Colonic mucosa (tissue), 4 donors: ENCODE data around the gene TPH1. TPM values are rescaled to one million over a fixed set of nuclear protein-coding genes. Genes with fewer than 3 reads are reported as not detected.

Source experiments
- DNase-seq: peaks from one replicate; pipeline ENCODE4 v3.0.0-alpha.2; 2020
- H3K27ac ChIP-seq: fragments of 200-600 bp; one replicate; pipeline ENCODE4 v1.8.0; 2021
- H3K27me3 ChIP-seq: fragments of 200-600 bp; one replicate; pipeline ENCODE4 v1.8.0; 2021
- H3K36me3 ChIP-seq: fragments of 200-600 bp; one replicate; pipeline ENCODE4 v1.8.0; 2021
- H3K4me1 ChIP-seq: fragments of 200-600 bp; one replicate; pipeline ENCODE4 v1.8.0; 2021; ENCODE audit warnings: mild to moderate bottlenecking
- H3K4me3 ChIP-seq: fragments of 200-600 bp; one replicate; pipeline ENCODE4 v1.8.0; 2021
- H3K9ac ChIP-seq, 2 donors: one replicate each; pipeline ENCODE4 v1.7.0; 2013; ENCODE audit warnings: control low read depth in 2 of 2, low read depth in 2 of 2, low read length in 2 of 2
- H3K9me3 ChIP-seq: fragments of 200-600 bp; one replicate; pipeline ENCODE4 v1.8.0; 2021
- CTCF ChIP-seq: fragments of 200-600 bp; IDR thresholded peaks from one replicate; pipeline ENCODE4 v1.8.0; 2022; ENCODE audit warnings: antibody characterized with exemption, mild to moderate bottlenecking
- intact Hi-C: fragments of 100-400 bp; cut with DNase I; formaldehyde crosslinking; loops from one replicate; pipeline ENCODE4 v1.14.1; 2022
- total RNA-seq, 2 donors: library from RNA; stranded (reverse); fragmentation: NEBNext Ultra II Directional in 1 of 2; extraction: Animal tissue kit (Norgen Biotek cat#: 25700) in 1 of 2; gene quantifications; one replicate each; pipeline ENCODE4 v1.2.1, GENCODE V29; 2021
- donor health status: healthy.
- donor health status: DM: no; HTN: no; CAD: no.
- donor health status: DM: no; HTN: no; CAD: no.

Gene TPH1
- total RNA-seq, 2 donors from 2014 or later, result 6.7 to 12.4 TPM

- Histone ChIP-seq H3K4me3 (no peak overlapping the region), H3K9me3 (no peaks in the 10 kb centered on the region), H3K4me1 (no peaks in the 10 kb centered on the region), H3K27me3 (no peaks in the 10 kb centered on the region), H3K36me3 (no peaks in the 10 kb centered on the region), H3K9ac (no peak overlapping the region), H3K27ac (no peak overlapping the region)
- no peak for DNase-seq
- no peak for TF ChIP-seq CTCF
- intact Hi-C loops, result no loop called here
Observed at GRCh38 chr11:18081551-18081950, 35.5 kb upstream of the TPH1 start.

DNA sequence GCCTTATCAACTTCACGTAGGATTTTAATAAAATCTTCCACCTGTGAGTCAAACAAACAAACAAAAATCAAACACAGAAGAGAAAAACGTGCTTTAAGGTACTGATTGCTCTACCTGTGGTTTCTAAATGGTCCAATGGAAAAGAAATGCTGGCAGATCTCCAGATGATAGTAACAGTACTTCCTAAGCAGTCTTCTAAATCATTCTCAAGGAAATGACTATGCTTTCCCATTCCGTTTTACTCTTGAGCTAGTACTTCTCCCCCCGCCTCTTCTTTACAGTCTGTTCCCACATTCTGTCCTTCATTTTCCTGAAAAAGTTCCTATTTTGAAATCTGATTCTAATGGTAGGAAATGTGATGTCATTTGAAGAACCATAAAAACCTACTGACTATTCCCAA, 34.4 kb upstream of the TPH1 start:
- H3K4me1 ChIP-seq, result no peaks in the 10 kb centered on the region
- H3K9ac ChIP-seq, result no peak overlapping the region
- no peak overlapping the region for H3K4me3 ChIP-seq
- no peak for DNase-seq
- H3K27me3 ChIP-seq, result no peaks in the 10 kb centered on the region
- no peak overlapping the region for H3K27ac ChIP-seq
- TF ChIP-seq CTCF, result no peak
- intact Hi-C loops, result no loop called here
- no peaks in the 10 kb centered on the region for H3K9me3 ChIP-seq
- H3K36me3 ChIP-seq, result no peaks in the 10 kb centered on the region

DNA sequence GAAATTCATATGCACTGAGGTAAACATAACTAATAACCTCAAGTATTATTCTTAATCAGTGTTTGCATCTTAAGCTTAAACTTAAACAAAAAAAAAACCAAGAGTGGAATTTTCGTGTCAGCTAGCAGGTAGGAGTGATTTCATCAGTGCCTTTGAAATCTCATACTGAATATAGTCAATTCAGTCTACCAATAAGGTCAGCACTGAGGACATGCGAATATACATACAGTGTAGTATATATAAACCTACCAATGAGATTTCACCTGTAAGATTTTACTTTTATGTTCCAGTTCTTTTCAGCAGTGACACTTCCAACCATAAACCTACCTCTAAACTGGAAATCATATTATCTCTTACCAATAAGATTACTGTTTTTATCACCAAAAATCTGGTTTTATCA, 32.8 kb upstream of the TPH1 start:
- Histone ChIP-seq H3K36me3 (no peaks in the 10 kb centered on the region), H3K4me3 (no peak overlapping the region), H3K27ac (no peak overlapping the region), H3K9ac (no peak overlapping the region), H3K4me1 (no peaks in the 10 kb centered on the region), H3K27me3 (no peaks in the 10 kb centered on the region), H3K9me3 (no peaks in the 10 kb centered on the region)
- DNase-seq, result no peak
- intact Hi-C loops, result no loop called here
- TF ChIP-seq CTCF, result no peak

GRCh38 chr11:18075444-18075843, 29.4 kb upstream of the TPH1 start:
- intact Hi-C loops, result no loop called here
- no peak for TF ChIP-seq CTCF
- Histone ChIP-seq H3K4me3 (no peak overlapping the region), H3K9ac (no peak overlapping the region), H3K27me3 (no peaks in the 10 kb centered on the region), H3K4me1 (no peaks in the 10 kb centered on the region), H3K9me3 (no peaks in the 10 kb centered on the region), H3K27ac (no peak overlapping the region), H3K36me3 (no peaks in the 10 kb centered on the region)
- no peak for DNase-seq

DNA sequence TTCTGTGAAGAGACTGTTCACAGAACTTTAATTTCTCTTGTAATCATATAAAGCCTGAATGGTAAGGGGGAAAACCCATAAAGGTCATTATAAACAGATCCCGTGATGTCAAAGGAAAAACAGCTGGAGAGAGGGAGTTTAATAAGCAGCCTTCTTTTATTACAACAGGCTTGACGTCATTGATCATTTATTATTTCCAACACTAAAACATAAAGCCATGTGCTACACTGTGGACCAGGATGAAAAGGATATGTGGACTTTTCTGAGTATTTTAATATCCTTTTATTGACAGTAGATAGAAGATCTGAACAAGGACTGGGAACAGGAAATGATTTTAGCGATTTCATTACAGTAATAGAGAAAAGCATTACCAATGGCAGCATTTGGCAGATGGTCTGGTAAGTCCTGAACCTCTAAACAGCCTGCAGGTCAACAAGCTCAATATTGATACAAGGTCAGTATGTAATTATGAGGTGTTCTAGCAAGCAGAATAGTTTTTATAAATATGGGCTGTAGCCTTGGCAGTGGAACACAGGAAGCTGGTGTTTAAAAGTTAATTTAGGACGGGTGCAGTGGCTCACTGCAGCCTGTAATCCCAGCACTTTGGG, 25.1 kb upstream of the TPH1 start:
- intact Hi-C loops, result no loop called here
- no peak for TF ChIP-seq CTCF
- H3K36me3 ChIP-seq, result no peaks in the 10 kb centered on the region
- H3K4me1 ChIP-seq, result no peaks in the 10 kb centered on the region
- no peak overlapping the region for H3K9ac ChIP-seq
- H3K27me3 ChIP-seq, result no peaks in the 10 kb centered on the region
- H3K4me3 ChIP-seq, result no peak overlapping the region
- DNase-seq, result no peak
- no peak overlapping the region for H3K27ac ChIP-seq
- no peaks in the 10 kb centered on the region for H3K9me3 ChIP-seq
